Activated gamma-delta T cell treated with Interleukin-2 at 50 U/mL for 16 hours (primary cell): ENCODE results near the gene SNAI3.
"Not testable (repeated sequence)": the region's sequence is repeated elsewhere in the genome, so short reads cannot be mapped to it uniquely, and the experiment has no call there.

Source experiments
- DNase-seq: peaks from one replicate; pipeline ENCODE4 v3.0.0-alpha.2; 2020

Gene SNAI3

DNA sequence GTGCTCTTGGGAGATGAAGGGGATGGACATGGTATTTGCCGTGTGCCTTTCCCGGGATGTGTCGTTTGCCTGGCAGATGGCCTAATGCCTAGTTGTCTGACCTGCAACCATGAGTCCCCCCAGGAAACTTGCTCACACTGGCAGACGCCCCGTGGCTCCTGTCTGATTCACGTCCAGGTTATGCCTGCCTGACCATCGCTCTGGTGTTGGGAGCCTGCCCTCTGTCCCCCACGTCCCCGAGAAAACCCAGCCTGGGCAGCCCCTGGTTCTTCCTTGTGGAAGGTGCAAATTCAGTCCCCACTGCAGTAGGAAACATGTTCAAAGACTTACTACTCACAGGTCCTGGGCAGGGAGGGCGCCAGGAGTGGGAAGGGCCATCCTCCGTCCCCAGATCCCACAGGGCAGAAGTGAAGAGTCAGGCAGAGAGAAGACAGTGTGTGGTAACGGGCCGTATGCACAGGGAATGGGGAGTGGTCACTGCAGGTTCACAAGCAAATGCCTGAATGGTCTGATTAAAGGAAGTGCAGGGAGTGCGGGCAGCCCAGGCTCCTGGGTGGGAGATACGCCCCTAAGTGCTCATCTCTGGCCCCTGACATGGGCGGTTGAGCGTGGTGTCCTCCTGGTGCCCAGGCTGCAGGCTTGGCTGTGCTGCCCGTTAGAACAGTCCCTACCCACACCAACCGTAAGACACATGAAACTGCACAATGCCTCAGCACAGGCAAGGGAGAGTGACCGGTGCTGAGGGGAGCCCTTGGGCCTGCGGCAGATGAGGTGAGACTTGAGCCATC, 4.2 kb upstream of the SNAI3 start:
- no peak for DNase-seq

DNA sequence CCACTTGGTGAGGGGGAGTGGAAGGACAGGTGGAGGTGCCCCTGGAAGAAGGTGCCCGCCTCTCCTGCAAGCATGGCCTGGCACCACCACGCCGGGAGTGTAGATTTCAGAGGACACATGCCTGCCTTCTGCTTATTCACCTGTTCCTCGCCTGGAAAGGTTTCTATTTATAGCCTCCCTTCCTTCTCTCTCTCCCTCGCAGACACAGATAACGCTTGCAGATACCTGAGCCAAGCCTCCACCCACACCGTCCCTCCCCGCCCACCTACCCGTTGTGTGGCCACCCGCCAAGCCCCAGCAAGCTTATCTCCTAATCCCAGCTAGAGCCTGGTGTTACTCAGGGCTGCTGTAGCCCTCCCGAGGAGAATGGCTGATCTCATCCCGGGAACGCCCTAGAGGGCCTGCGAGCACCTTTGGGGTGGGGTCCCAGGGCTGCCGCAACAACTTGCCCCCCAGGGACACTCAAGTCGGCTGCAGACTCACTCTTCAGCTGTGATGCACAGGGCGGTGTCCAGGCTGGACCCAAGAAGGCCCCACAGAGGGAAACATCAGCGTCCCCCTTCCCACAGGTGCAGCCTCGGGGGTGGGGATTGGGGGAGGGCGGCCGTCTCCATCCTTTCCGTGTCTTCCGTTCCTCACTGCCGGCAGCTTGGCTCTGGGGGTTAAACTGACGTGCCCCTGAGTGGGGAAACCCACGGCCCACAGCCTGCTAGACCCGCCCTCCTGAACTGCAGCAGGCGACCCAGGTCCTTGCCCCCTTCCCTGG, 1.9 kb upstream of the SNAI3 start:
- no peak for DNase-seq

DNA sequence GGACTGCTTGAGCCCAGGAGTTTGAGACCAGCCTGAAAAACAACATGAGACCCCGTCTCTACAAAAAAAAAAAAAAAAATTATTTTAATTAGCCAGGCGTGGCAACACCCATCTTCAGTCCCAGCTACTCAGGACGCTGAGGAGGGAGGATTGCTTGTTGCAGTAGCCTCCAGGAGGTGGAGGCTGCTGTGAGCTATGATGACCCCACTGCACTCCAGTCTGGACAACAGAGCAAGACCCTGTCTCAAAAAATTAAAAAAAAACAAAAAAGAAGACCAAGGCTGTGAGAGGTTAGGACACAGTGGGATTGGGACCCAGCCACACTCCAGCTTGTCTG, 1.3 kb upstream of the SNAI3 start:
- DNase-seq, result no peak

DNA sequence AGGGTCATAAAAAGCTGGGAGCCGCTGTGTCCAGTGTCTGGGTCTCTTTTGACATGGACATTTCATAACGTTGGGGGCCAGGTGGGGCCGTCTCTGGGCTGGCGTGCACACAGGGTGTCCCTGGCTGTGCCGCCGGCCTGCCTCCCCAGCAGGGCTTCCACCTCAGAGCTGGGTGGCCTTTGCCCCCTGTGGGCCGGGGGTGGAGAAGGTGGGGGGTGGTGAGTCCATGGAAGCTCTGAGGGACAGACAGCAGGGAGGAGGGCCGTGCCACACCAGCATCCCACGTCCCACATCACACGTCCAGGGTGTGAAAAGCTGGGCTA, 908 bp upstream of the SNAI3 start:
- DNase-seq, result no peak

DNA sequence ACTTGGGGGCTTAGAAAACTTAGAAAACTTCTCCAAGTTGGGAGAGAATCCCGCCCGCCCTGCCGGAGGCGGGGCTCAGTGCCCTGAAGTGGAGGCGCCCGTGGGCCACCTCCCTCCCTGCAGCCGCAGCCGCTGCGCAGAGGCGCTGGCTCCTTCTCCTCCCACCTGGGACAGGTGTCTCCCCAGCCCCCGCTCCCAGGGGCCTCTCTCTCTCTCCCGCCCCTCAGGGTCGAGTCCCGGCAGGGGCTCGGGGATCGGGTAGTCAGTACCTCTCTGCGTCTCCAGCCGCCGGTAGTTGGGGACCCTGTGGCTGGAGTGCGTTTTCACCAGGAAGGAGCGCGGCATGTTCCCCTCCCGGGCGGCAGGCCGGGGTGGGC, 257 bp downstream of the SNAI3 start:
- DNase-seq, result no peak

DNA sequence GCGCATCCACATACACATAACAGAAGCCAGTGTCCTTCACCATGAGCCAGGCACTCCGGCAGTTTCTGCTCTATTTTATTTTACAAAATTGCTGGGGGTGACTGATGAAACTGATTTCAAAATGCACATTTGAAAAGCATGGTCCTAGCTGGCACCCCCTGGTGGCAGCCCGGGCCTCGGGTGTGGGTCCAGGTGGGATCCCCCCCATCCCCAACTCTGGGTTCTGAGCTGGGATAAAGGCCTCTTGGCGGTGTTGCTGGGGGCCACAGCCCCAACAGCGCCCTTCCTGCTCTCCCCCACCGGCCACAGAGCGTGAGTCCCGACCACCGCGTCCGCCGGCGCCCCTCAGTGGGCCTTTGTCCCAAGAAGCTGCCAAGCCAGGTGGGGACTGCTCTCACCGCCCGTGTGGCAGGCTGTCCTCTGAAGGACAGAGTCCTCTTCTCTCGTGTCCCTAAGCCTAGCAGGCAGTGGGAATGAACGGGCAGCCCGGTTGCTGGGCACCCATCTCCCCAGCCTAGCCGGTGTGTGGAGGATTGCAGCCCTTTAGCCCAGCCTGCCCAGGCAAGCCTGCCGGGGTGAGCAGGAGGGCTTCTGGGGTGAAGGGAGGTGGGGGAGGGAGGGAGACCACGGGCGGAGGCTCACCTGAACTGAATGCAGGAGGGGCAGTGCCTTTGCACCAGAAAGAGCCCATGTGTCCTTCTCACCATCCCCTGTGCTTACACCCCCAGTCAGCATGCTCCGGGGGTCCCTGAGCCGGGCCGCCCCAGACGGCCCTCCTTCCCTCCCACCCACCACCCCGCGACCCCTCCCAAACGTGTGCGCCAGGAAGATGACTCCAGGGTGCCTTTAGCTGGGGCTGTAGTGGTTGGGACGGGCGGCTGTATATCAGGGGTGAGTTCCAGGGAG, 898 bp downstream of the SNAI3 start:
- DNase-seq, result peak; percentile 67

DNA sequence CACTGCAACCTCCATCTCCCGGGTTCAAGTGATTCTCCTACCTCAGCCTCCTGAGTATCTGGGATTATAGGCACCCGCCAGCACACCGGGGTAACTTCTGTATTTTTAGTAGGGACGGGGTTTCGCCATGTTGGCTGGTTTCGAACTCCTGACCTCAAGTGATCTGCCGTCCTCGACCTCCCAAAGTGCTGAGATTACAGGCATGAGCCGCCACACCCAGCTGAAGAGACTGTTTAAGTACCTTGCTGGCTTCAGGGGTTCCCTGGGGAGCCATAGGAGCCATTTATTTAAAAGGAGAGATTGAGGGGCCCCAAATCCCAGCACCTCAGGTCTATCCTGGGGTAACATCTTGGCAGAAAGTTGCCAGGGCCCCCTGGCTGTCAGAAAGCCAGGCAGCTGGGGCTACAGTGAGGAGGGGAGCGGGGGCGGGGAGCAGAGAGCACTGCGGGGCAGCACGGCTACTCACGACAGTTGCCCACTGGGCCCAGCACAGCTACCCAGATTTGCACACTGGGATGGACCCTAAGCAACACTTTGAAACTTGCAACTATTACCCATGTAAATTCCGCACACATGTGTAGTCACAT, 1.6 kb downstream of the SNAI3 start:
- DNase-seq, result no peak

DNA sequence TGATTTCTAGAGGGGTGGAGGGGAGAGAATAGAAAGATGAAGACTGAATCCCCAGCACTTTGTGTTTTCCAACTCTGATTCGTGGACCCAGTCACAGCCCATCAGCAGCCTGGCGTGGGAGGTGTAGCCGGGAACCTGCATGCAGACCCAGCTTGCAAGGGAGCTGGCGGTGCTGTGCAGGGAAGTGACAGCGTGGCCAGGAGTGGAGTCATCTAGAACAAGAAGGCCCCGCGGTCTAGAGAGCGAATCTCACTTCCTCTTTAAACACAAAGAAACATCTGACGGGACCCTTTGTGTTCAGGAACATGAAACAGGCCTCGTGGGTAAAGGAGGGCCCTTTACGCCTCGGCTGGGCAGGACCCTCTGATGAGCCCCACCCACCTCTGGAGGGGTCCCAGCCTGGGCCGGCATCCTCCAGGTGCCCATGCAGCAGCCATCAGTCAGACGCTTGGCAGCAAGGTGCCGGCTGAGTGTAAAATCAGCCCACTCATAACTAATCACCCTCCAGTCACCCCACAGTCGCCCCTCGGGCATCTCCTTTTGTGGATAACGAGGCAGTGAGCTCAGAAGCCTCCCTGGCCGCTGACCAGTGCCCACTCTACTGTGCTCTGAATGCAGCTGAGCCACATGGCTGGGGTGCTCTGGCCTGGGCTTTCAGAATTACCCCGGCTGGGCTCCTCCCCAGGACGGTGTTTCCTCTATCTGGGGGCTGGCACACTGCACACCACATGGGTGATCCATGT, 4.4 kb downstream of the SNAI3 start:
- peak; percentile 64 for DNase-seq

DNA sequence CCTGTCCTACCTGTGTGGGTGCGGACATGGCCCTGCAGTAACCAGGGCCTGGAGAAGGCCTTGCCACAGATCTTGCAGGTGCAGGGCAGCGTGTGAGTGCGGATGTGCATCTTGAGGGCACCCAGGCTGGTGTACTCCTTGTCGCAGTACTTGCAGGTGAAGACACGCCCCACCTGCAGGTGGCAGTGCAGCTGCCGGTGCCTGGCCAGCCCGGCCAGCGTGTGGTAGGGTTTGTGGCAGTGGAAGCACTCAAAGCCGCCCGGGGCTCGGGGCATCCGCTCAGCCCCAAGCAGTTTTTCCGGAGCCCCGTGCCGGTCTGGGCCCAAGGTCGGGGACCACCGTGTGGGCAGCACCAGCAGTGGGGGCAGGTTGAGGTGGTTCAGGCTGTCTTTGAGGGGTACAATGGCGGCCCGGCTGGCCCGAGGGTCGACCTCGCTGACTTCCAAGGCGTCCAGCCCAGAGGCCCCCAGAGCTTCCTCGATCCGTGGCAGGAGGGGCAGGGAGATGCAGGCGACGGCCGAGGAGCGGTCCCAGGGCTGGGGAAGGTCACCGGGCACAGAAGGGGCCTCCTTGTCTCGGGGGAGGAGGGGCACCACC, 5.1 kb downstream of the SNAI3 start:
- peak; percentile 41 for DNase-seq

DNA sequence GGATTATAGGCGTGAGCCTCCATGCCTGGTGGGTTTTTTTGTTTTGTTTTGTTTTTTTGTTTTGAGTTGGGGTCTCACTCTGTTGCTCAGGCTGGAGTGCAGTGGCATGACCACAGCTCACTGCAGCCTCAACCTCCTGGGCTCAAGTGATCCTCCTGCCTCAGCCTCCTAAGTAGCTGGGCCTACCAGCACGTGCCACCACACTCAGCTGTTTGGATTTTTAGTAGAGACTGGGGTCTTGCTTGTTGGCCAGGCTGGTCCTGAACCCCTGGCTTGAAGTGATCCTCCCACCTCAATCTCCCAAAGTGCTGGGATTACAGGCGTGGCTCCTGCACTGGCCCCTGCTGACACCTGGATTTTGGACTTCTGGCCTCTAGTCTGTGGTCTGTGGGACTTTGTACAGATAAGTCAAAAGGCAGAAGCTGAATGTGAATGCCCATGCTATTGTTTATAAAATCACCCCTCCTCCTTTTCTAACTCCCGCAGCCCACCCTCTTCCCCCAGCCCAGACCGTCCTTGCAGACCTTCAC, 5.7 kb downstream of the SNAI3 start:
- DNase-seq, result no peak

DNA sequence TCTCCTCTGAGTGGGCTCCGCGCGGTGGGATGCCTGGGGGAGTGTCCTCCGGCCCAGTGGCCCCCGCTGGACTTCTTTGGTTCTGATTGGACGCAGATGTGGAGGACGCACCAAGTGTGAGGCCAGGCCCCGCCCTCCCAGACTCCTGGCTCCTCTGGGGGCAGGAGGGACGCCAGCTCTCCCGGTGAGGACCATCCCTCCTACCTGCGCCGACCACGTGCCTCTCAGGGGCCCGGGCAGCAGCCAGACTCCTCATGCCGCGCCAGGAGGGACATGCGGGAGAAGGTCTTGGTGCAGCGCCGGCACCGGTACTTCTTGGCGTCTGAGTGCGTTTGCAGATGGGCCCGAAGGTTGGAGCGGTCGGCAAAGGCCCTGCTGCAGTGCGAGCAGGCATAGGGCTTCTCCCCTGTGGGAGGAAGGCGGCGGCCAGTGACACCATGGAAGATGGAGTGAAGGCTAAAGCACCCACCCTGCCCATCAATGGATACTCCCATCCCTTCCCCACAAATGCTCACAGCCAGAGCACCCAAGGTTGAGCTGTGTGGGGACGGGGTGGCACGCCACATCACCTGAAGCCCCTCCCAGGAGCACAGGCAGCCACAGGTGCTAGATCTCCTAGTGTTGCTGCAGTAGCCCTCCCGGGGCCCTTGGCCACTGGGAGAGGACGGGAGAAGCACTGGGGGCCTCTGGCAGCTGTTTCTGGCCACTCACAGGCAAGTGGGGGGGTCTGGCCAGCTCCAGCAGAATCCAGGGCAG, 7.9 kb downstream of the SNAI3 start:
- no peak for DNase-seq

DNA sequence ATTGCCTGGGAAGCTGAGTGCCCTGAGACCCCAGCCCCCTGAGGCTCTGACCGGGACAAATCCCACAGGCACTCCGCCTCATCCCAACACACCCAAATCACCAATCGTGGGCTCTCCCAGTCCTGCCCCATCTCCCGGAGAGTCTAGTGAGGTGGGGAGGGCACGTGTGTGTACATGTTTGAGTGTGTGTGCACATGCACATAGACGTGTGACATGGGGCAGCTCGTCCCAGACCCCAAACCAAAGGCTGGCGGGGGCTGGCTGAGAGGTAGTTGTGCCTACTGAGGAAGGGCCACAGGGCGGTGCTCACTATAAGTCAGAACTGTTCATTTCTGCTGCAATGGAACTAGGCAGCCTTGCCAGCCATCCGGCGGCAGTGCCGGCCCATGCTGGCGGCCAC, 8.6 kb downstream of the SNAI3 start:
- DNase-seq, result no peak

DNA sequence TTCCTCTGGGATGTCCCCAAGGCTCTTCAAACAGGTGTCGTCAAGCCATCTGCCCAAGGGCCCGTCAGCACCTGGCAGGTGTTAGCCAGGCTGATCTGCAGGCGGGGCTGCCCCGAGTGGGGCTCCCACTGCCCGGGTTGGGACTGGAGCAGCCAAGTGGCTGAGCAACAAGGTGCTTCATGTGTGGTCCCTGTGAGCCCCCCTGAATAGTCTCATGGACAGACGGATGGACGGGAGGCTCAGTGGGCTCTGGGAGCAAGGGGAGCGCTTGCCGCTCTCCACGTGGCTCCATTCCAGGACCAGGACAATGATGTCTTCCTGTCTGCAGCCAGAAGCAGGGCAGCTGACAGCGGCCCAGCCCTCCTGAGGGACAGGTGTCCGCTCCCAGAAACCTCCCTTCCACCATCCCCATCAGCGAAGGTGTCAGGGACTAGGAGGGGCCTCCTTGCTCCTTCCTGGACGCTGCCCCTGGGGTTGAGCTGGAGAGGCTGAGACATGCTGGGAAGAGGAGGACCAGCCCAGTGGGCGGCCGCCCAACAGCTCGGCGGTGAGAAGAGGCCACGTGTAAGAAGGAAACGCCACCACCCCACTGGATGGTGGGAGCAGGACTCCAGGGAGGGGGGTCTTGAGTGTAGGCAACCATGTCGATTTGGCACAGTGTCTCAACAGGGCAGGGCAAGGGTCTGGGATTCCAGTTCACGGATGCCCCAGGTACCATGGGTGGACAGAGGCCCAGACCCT, 9.6 kb downstream of the SNAI3 start:
- DNase-seq, result no peak

DNA sequence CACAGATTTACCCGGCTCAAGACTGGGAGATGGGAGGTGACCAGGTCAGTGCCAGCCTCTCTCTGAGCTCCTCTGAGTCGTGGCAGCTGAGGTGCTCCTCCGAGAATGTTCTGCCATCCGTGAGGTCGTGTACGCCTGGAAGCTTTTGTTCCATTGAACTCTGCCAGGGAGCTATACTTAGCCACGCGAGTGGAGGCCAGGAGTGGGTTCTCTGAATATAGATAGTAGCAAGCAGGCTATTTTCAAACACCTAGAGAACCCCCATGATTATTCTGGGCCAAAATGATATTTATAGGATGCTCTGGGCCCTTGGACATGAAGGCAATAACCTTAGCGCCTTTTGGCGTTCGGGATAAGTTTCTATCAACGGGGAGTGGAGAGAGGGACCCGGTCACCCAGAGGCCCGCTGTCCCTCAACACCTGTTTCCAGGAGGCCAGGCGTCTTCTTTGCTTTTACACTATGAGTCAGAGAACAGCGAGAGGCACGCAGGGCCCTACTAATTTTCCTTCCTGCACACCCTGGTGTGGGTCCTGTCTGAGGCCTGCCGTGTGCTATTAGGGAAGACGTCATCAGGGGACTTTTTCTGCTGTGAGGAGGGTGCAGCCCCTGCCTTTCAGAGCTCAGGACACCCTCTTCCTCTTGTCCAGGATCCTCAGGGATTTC, 12.5 kb downstream of the SNAI3 start:
- no peak for DNase-seq

DNA sequence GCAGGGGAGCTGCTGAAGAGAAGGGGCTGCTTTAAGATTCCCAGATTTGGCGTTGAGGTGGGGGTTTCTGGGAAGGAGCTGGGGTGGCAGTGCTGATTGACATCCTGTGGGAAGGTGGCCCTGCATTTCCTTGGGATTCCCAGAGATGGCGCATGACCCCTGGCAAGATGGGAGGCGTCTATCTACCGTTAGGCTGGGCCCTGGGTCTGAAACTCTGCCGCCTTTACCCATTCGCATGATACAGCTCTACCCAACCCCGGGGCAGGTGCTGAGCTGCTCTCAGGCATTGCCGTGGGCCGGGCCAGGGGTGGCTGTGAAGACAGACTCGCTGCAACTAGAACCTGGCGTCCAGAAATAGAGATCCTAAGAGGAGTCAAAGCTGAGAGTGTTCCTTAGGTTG, 13.5 kb downstream of the SNAI3 start:
- DNase-seq, result no peak

DNA sequence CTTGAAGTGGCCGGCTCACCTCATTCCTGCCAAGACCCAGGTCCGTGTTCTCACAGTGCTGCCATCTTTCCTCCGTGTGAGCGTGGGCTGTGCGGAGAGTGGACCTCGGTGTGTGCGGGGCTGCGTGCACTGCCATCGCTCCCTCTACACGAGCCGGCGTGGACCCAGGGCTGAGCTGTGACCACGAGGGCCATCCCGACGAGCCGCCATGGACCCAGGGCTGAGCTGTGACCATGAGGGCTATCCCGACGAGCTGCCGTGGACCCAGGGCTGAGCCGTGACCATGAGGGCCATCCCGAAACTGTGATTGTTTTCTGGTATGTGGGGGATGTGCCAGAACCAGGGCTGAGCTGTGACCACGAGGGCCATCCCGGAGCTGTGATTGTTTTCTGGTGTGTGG, 14.5 kb downstream of the SNAI3 start:
- no peak for DNase-seq

DNA sequence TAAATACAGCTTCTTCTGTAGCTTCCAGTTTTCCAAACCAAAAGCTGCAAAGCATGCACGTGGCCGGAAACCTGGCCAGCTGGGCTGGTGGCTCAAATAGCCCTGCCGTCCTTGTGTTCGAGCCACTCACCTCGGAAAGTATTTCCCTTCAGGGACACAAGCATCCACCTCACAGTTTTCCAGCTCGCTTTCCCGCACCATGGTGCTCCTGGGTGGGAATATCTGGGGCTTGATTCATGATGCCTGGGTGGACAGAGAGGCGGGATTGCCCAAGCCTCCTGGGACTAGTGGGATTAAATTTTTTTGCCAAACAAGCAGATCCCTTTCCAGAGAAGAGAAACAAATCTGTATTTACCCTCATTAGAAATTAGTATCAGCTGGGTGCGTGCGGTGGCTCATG, 16.3 kb downstream of the SNAI3 start:
- no peak for DNase-seq

DNA sequence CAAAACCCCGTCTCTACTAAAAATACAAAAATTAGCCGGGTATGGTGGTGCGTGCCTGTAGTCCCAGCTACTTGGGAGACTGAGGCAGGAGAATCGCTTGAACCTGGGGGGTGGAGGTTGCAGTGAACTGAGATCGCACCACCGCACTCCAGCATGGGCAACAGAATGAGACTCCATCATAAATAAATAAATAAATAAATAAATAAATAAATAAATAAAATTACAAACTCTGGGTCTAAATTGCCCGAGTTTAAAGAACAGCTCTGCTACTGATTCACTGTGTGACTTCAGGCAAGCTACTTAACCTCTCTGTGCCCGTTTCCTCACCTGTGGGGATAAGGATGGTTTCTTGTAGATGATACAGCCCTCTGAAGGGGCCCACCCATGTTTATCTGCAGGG, 16.8 kb downstream of the SNAI3 start:
- not testable (repeated sequence) for DNase-seq

DNA sequence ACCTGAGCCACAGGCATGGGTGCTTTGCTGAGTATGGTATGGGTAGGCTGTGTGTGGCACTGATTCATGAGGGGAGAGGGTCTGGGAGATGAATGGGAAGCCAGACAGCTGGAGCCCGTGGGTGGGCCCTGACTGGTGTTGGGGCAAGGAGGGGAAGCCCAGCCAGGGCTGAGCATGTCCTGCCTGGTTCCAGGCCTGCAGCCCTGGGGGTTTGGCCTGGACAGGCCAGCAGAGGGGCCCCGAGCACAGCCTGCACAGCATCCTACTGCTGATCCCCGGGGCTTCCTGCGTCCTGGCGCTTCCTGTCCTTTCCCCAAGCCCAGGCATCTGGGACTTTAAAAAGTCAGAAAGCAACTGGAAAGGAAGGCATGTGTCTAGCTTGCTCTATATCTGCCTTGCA, 18.8 kb downstream of the SNAI3 start:
- no peak for DNase-seq

DNA sequence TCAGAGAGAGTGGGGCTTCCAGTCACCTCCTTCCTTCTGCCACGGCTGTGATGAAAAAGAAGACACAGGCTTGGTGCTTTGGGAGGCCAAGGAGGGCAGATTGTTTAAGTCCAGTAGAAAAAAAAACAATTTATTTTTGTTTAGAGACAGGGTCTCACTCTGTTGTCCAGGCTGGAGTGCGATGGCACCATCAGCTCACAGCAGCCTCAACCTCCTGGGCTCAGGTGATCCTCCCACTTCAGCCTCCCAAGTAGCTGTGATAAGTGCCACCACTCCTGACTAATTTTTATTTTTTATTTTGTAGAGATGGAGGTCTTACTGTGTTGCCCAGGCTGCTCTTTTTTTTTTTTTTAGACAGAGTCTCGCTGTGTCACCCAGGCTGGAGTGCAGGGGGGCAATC, 20.7 kb downstream of the SNAI3 start:
- no peak for DNase-seq
